Nephron (organoid): Measurements from ENCODE around the gene GALR3.

Experiments
- H3K27ac Mint-ChIP-seq, 3 experiments: 2 replicates each; pipeline ENCODE4 v1.8.0; 2020; ENCODE audit warnings: mixed read lengths in 3 of 3, mild to moderate bottlenecking in 2 of 3, moderate library complexity in 1 of 3
- H3K27me3 Mint-ChIP-seq: 2 replicates; pipeline ENCODE4 v1.8.0; 2021; ENCODE audit warnings: low read depth, mild to moderate bottlenecking, moderate library complexity, mixed read lengths
- H3K36me3 Mint-ChIP-seq: 2 replicates; pipeline ENCODE4 v1.8.0; 2020; ENCODE audit warnings: low read depth, mixed read lengths
- H3K4me1 Mint-ChIP-seq: 2 replicates; pipeline ENCODE4 v1.8.0; 2020; ENCODE audit warnings: mixed read lengths
- H3K4me3 Mint-ChIP-seq, 3 experiments: 2 replicates each; pipeline ENCODE4 v1.8.0; 2020; ENCODE audit warnings: mild to moderate bottlenecking in 3 of 3, mixed read lengths in 3 of 3, moderate library complexity in 2 of 3
- H3K9me3 Mint-ChIP-seq: 2 replicates; pipeline ENCODE4 v1.8.0; 2020; ENCODE audit warnings: mixed read lengths
- TF ChIP-seq, protein P1 (sequence below), 3 experiments: fragments of 200-600 bp; sonication (generic); IDR thresholded peaks; one replicate each; pipeline ENCODE4 v1.5.0; 2021; ENCODE audit warnings: antibody characterized with exemption in 3 of 3; ENCODE audit not compliant: unreplicated experiment in 3 of 3

Gene GALR3

GRCh38 chr22:37865510-37865909, 42.3 kb downstream of the GALR3 start:
- TF ChIP-seq, protein P1, sequence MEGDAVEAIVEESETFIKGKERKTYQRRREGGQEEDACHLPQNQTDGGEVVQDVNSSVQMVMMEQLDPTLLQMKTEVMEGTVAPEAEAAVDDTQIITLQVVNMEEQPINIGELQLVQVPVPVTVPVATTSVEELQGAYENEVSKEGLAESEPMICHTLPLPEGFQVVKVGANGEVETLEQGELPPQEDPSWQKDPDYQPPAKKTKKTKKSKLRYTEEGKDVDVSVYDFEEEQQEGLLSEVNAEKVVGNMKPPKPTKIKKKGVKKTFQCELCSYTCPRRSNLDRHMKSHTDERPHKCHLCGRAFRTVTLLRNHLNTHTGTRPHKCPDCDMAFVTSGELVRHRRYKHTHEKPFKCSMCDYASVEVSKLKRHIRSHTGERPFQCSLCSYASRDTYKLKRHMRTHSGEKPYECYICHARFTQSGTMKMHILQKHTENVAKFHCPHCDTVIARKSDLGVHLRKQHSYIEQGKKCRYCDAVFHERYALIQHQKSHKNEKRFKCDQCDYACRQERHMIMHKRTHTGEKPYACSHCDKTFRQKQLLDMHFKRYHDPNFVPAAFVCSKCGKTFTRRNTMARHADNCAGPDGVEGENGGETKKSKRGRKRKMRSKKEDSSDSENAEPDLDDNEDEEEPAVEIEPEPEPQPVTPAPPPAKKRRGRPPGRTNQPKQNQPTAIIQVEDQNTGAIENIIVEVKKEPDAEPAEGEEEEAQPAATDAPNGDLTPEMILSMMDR (IDR thresholded peaks at IDR 0.05; ENCODE audit: unreplicated experiment in 3 of 3), result no peak
- H3K9me3 Mint-ChIP-seq, result no peaks in the 10 kb centered on the region
- no peak overlapping the region for H3K4me3 Mint-ChIP-seq
- H3K27me3 Mint-ChIP-seq, result no peaks in the 10 kb centered on the region
- H3K36me3 Mint-ChIP-seq, result peaks cover 72% of the 10 kb centered on the region
- H3K4me1 Mint-ChIP-seq, result peaks cover 9% of the 10 kb centered on the region
- no peak overlapping the region for H3K27ac Mint-ChIP-seq

DNA sequence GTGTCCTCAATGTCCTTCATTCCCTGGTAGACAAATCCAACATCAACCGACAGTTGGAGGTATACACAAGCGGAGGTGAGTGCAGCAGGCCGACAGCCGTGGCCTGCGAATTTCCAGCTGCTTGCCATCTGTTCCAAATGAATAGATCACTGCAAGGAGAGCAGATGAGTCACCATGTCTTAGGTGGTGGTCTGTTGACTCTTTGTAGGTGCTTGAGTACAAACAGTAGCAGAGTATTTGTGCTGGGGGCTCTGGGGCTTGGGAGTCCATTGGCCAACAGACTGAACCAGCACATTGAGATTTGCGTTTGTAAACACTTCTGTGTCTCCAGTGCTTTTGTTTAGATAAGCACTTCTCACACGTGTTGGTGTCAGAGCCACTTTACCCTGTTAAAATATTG, 47.1 kb downstream of the GALR3 start:
- Mint-ChIP-seq H3K27ac (no peak overlapping the region), H3K27me3 (no peaks in the 10 kb centered on the region), H3K9me3 (no peaks in the 10 kb centered on the region), H3K4me3 (no peak overlapping the region), H3K36me3 (peaks cover 67% of the 10 kb centered on the region), H3K4me1 (no peaks in the 10 kb centered on the region)
- TF ChIP-seq, protein P1 (IDR thresholded peaks at IDR 0.05; ENCODE audit: unreplicated experiment in 3 of 3), result no peak
